GM18505 (cell line): ENCODE measurements around the gene AIDA.
"Not testable (repeated sequence)": the region's sequence is repeated elsewhere in the genome, so short reads cannot be mapped to it uniquely, and the experiment has no call there.

Source experiments
- ATAC-seq: cut with Tn5 transposase; IDR thresholded peaks from one replicate; pipeline ENCODE4 v1.9.1; 2021; ENCODE audit not compliant: unreplicated experiment
- POLR2A ChIP-seq: IDR thresholded peaks from 4 replicates; pipeline ENCODE4 v1.6.1; 2011; ENCODE audit warnings: borderline replicate concordance; ENCODE audit not compliant: insufficient read depth, insufficient read length; ENCODE audit errors: extremely low read depth

The AIDA gene

GRCh38 chr1:222697826-222698225 lies 14.5 kb downstream of the AIDA start:
- TF ChIP-seq POLR2A, result no peak
- ATAC-seq, result no peak

- TF ChIP-seq POLR2A, result no peak
- ATAC-seq, result no peak
Observed at GRCh38 chr1:222697203-222697602, 15.1 kb downstream of the AIDA start.

- ATAC-seq, result no peak
- no peak for TF ChIP-seq POLR2A
Observed at GRCh38 chr1:222696741-222697140, 15.6 kb downstream of the AIDA start.

- TF ChIP-seq POLR2A, result no peak
- no peak for ATAC-seq
Observed at GRCh38 chr1:222694927-222695326, 17.4 kb downstream of the AIDA start.

- no peak for TF ChIP-seq POLR2A
- no peak for ATAC-seq
Observed at GRCh38 chr1:222691016-222691415, 21.3 kb downstream of the AIDA start.

- no peak for ATAC-seq
- no peak for TF ChIP-seq POLR2A
Observed at GRCh38 chr1:222680080-222680479, 32.2 kb downstream of the AIDA start.

GRCh38 chr1:222670110-222670509 lies 42.2 kb downstream of the AIDA start:
- no peak for ATAC-seq
- TF ChIP-seq POLR2A, result no peak

- not testable (repeated sequence) for ATAC-seq
Observed at GRCh38 chr1:222669107-222669506, 43.2 kb downstream of the AIDA start.

- not testable (repeated sequence) for ATAC-seq
Observed at GRCh38 chr1:222668184-222668583, 44.1 kb downstream of the AIDA start.

- TF ChIP-seq POLR2A, result no peak
- ATAC-seq, result no peak
Observed at GRCh38 chr1:222665964-222666363, 46.3 kb downstream of the AIDA start.

GRCh38 chr1:222663431-222663934 lies 48.8 kb downstream of the AIDA start:
- no peak for ATAC-seq
- no peak for TF ChIP-seq POLR2A

GRCh38 chr1:222657899-222658298 lies 54.4 kb downstream of the AIDA start:
- no peak for ATAC-seq
- TF ChIP-seq POLR2A, result no peak

- ATAC-seq, result no peak
- TF ChIP-seq POLR2A, result no peak
Observed at GRCh38 chr1:222656391-222657155, 55.7 kb downstream of the AIDA start.

- no peak for TF ChIP-seq POLR2A
- peak; percentile 94 for ATAC-seq
Observed at GRCh38 chr1:222654849-222655248, 57.4 kb downstream of the AIDA start.
